Measurements from ENCODE around the gene DMTF1.

- no peak for TF ChIP-seq CTCF (IDR thresholded peaks at IDR 0.05; ENCODE audit: control extremely low read depth in 1 of 3, insufficient read depth in 1 of 3, low read depth in 1 of 3, low read length in 3 of 3)
- TF ChIP-seq POLR2A (IDR thresholded peaks at IDR 0.05; ENCODE audit: control extremely low read depth in 1 of 2, low read depth in 2 of 2, low read length in 2 of 2): no peak
- no peak for TF ChIP-seq GTF2F1 (IDR thresholded peaks at IDR 0.05; ENCODE audit: borderline replicate concordance, low read depth, low read length)
- TF ChIP-seq MAFK (IDR thresholded peaks at IDR 0.05; ENCODE audit: low read depth, low read length): no peak
- no peak for TF ChIP-seq TBP (IDR thresholded peaks at IDR 0.05; ENCODE audit: low read depth, low read length)
- no peak for TF ChIP-seq RFX5 (IDR thresholded peaks at IDR 0.05; ENCODE audit: borderline replicate concordance, low read depth, low read length)
- no peak for TF ChIP-seq EZH2 (IDR thresholded peaks at IDR 0.05; ENCODE audit: low read depth, low read length, severe bottlenecking)
- TF ChIP-seq TAF1 (IDR thresholded peaks at IDR 0.05; ENCODE audit: low read depth, low read length): no peak
- TF ChIP-seq RAD21 (IDR thresholded peaks at IDR 0.05 in 1 of 2, conservative IDR thresholded peaks at IDR 0.05 in 1 of 2; ENCODE audit: low read depth in 2 of 2, low read length in 2 of 2): no peak
Observed at GRCh38 chr7:87234949-87235348, 82.7 kb downstream of the DMTF1 start.
